B cell (primary cell): ENCODE data around the gene PROCA1. TPM values are rescaled to one million over a fixed set of nuclear protein-coding genes. Genes with fewer than 3 reads are reported as not detected.

ENCODE experiments used
- ATAC-seq: fragments of 200-7000 bp; cut with Tn5 transposase; one replicate; pipeline ENCODE4 v1.10.0; 2021; ENCODE audit warnings: low read depth, mild to moderate bottlenecking, moderate number of reproducible peaks, moderate library complexity
- CTCF ChIA-PET: fragments of 350-600 bp; sonication (Branson Sonifier 250); formaldehyde crosslinking; loops from one replicate; lab custom pipeline; 2021; ENCODE audit warnings: antibody characterized with exemption, inconsistent platforms; lab: Charles Lee
- POLR2A ChIA-PET: fragments of 350-600 bp; sonication (Branson Sonifier 250); formaldehyde crosslinking; loops from one replicate; lab custom pipeline; 2021; ENCODE audit warnings: antibody characterized with exemption; lab: Charles Lee
- DNase-seq: peaks from one replicate; pipeline ENCODE4 v3.0.0; 2013
- H2AFZ ChIP-seq: 2 replicates; pipeline ENCODE4 v1.6.1; 2012; ENCODE audit warnings: mild to moderate bottlenecking, low read depth, low read length; ENCODE audit not compliant: insufficient read depth, poor library complexity, severe bottlenecking
- H3K27ac ChIP-seq, 2 donors: 1 replicate in 1 of 2; 2 replicates in 1 of 2; pipeline ENCODE4 v1.5.1; 2012 to 2013; ENCODE audit warnings: low read length in 2 of 2, mild to moderate bottlenecking in 2 of 2, moderate library complexity in 1 of 2
- H3K27me3 ChIP-seq, 4 experiments: fragments of 200-600 bp in 1 of 4; sonication (generic) in 1 of 4; replicated peaks in 1 of 4; 1 replicate in 2 of 4; 2 replicates in 2 of 4; pipeline versions ENCODE4 v1.6.1 to v1.7.0; 2013 to 2016; ENCODE audit warnings: low read length in 3 of 4, mild to moderate bottlenecking in 2 of 4, mixed read lengths in 1 of 4, moderate library complexity in 1 of 4; ENCODE audit not compliant: insufficient read depth in 4 of 4, control insufficient read depth in 3 of 4; ENCODE audit errors: control extremely low read depth in 1 of 4
- H3K36me3 ChIP-seq, 2 experiments: replicated peaks in 1 of 2; 1 replicate in 1 of 2; 2 replicates in 1 of 2; pipeline versions ENCODE4 v1.6.1 to v1.7.1; 2013; ENCODE audit warnings: low read length in 1 of 2; ENCODE audit not compliant: insufficient read depth in 2 of 2, control insufficient read depth in 1 of 2; ENCODE audit errors: control extremely low read depth in 1 of 2, extremely low read depth in 1 of 2
- H3K4me1 ChIP-seq, 2 donors: fragments of 200-600 bp in 1 of 2; sonication (generic) in 1 of 2; 1 replicate in 1 of 2; 2 replicates in 1 of 2; pipeline versions ENCODE4 v1.5.1 to v1.6.1; 2013 to 2017; ENCODE audit warnings: low read length in 2 of 2; ENCODE audit not compliant: control insufficient read depth in 2 of 2, insufficient read depth in 2 of 2
- H3K4me2 ChIP-seq: replicated peaks from 2 replicates; pipeline ENCODE3; 2012; ENCODE audit warnings: mild to moderate bottlenecking, low read depth, low read length; ENCODE audit not compliant: poor library complexity, severe bottlenecking
- H3K4me3 ChIP-seq, 5 experiments: fragments of 200-600 bp in 1 of 5; sonication (generic) in 1 of 5; 1 replicate in 3 of 5; 2 replicates in 2 of 5; pipeline versions ENCODE4 v1.5.1 to v1.7.0; 2011 to 2016; ENCODE audit warnings: low read length in 4 of 5, mild to moderate bottlenecking in 4 of 5, low read depth in 2 of 5, control low read depth in 1 of 5, moderate library complexity in 1 of 5; ENCODE audit not compliant: insufficient read depth in 1 of 5; ENCODE audit errors: control extremely low read depth in 1 of 5, extremely low read depth in 1 of 5
- H3K79me2 ChIP-seq: fragments of 200-600 bp; sonication (generic); one replicate; pipeline ENCODE4 v1.6.0; 2016; ENCODE audit warnings: low read length; ENCODE audit not compliant: control insufficient read depth, insufficient read depth
- H3K9ac ChIP-seq: fragments of 200-600 bp; sonication (generic); 2 replicates; pipeline ENCODE4 v1.6.1; 2017; ENCODE audit warnings: mild to moderate bottlenecking, low read length, moderate library complexity
- H3K9me3 ChIP-seq, 3 donors: one replicate each; pipeline versions ENCODE4 v1.6.1 to v1.7.1; 2013; ENCODE audit warnings: low read length in 2 of 3; ENCODE audit not compliant: control insufficient read depth in 2 of 3, insufficient read depth in 1 of 3; ENCODE audit errors: control extremely low read depth in 1 of 3
- H4K20me1 ChIP-seq: 2 replicates; pipeline ENCODE4 v1.6.0; 2012; ENCODE audit warnings: mild to moderate bottlenecking, low read length; ENCODE audit not compliant: insufficient read depth, control insufficient read depth, poor library complexity, severe bottlenecking
- H3K27ac Mint-ChIP-seq: one replicate; pipeline ENCODE4 v1.8.0; 2021; ENCODE audit warnings: mixed read lengths
- H3K27me3 Mint-ChIP-seq: one replicate; pipeline ENCODE4 v1.8.0; 2021; ENCODE audit warnings: mixed read lengths
- H3K4me1 Mint-ChIP-seq: one replicate; pipeline ENCODE4 v1.8.0; 2021; ENCODE audit warnings: mixed read lengths
- H3K4me3 Mint-ChIP-seq: one replicate; pipeline ENCODE4 v1.8.0; 2021; ENCODE audit warnings: mixed read lengths
- H3K9me3 Mint-ChIP-seq: one replicate; pipeline ENCODE4 v1.8.0; 2022; ENCODE audit warnings: mixed read lengths; ENCODE audit not compliant: insufficient read depth
- EZH2 ChIP-seq: IDR thresholded peaks from 2 replicates; pipeline ENCODE4 v1.6.1; 2012; ENCODE audit warnings: borderline replicate concordance, low read depth, mild to moderate bottlenecking, moderate library complexity, low read length; ENCODE audit not compliant: insufficient read depth, poor library complexity, severe bottlenecking
- WGBS: methylation state at CpG from one replicate; pipeline ENCODE4 v1.1.5; 2013; ENCODE audit warnings: missing lambda C conversion rate; ENCODE audit not compliant: insufficient coverage; 5-methylcytosine and 5-hydroxymethylcytosine counted together
- intact Hi-C: fragments of 100-400 bp; cut with micrococcal nuclease; formaldehyde crosslinking; loops from one replicate; pipeline ENCODE4 v1.10.0; 2022
- polyA plus RNA-seq: library from polyadenylated mRNA; depleted of rRNA; stranded (reverse); fragments of >200 nt; gene quantifications from 2 replicates; pipeline ENCODE4 v1.2.3, GENCODE V29; 2012
- total RNA-seq, 2 donors: library from RNA; stranded (reverse); fragments of 120-200 nt in 1 of 2; gene quantifications; 1 replicate in 1 of 2; 2 replicates in 1 of 2; pipeline versions ENCODE4 v1.2.3 to v1.2.4, GENCODE V29; 2013 to 2022
- TF ChIP-seq, protein P1 (sequence below): fragments of 200-600 bp; IDR thresholded peaks from one replicate; pipeline ENCODE4 v1.8.0; 2022; ENCODE audit warnings: antibody characterized with exemption, mild to moderate bottlenecking

Gene PROCA1
- total and polyA plus RNA-seq, 2 donors (not counting 1 experiment from before 2014, with no cell fraction given): 7.4 to 26.8 TPM

DNA sequence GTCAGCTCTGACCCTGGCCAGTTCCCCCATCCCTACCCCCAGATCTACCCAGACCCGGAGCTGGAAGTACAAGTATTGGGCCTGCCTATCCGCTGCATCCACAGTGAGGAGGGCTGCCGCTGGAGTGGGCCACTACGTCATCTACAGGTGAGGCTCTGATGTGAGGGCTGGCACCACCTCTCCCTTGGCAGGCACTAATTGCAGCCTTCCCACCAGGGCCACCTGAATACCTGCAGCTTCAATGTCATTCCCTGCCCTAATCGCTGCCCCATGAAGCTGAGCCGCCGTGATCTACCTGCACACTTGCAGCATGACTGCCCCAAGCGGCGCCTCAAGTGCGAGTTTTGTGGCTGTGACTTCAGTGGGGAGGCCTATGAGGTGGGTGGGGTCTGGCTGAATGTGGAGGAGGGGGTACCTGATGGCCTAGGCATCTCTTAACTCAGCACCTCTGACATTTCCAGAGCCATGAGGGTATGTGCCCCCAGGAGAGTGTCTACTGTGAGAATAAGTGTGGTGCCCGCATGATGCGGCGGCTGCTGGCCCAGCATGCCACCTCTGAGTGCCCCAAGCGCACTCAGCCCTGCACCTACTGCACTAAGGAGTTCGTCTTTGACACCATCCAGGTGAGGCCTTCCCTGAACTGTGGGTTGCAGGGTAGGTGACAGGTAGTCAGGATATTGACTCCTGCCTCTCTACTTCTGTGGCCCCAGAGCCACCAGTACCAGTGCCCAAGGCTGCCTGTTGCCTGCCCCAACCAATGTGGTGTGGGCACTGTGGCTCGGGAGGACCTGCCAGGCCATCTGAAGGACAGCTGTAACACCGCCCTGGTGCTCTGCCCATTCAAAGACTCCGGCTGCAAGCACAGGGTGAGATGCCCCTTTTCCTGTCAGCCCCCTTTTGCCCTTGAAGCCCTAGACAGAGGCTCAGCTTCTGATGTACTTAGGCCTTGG lies 36.4 kb upstream of the PROCA1 start:
- intact Hi-C loops: no loop called here
- peak overlapping the region; percentile 30 for H3K4me3 Mint-ChIP-seq
- DNase-seq (peak; percentile 36), ATAC-seq (no peak)
- Histone ChIP-seq H3K9ac (no peak overlapping the region), H3K4me3 (no peak overlapping the region), H2AFZ (no peak overlapping the region), H3K4me2 (no peak overlapping the region), H3K4me1 (peaks cover 40 to 45% of the 10 kb centered on the region in 2 donors), H3K79me2 (peaks cover 67% of the 10 kb centered on the region), H3K27me3 (no peaks in the 10 kb centered on the region), H3K27ac (peak overlapping the region in 1 of 2 donors; percentile 15), H4K20me1 (peaks cover 84% of the 10 kb centered on the region), H3K36me3 (peaks cover 0 to 63% of the 10 kb centered on the region in 2 experiments), H3K9me3 (no peaks in the 10 kb centered on the region)
- peak overlapping the region; percentile 82 for H3K27ac Mint-ChIP-seq
- no peak for TF ChIP-seq EZH2
- TF ChIP-seq, protein P1, sequence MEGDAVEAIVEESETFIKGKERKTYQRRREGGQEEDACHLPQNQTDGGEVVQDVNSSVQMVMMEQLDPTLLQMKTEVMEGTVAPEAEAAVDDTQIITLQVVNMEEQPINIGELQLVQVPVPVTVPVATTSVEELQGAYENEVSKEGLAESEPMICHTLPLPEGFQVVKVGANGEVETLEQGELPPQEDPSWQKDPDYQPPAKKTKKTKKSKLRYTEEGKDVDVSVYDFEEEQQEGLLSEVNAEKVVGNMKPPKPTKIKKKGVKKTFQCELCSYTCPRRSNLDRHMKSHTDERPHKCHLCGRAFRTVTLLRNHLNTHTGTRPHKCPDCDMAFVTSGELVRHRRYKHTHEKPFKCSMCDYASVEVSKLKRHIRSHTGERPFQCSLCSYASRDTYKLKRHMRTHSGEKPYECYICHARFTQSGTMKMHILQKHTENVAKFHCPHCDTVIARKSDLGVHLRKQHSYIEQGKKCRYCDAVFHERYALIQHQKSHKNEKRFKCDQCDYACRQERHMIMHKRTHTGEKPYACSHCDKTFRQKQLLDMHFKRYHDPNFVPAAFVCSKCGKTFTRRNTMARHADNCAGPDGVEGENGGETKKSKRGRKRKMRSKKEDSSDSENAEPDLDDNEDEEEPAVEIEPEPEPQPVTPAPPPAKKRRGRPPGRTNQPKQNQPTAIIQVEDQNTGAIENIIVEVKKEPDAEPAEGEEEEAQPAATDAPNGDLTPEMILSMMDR: no peak
- peaks cover 47% of the 10 kb centered on the region for H3K4me1 Mint-ChIP-seq
- ChIA-PET POLR2A (interaction anchor here (1.3 to 16.2 kb wide), 2 partner anchors 19 to 29 kb away, joined by 5 to 511 read pairs; partner anchors contain the start of genes NEK8, RPL23A and TLCD1), CTCF (interaction anchor here (0.7 to 18.9 kb wide), 8 partner anchors 8 to 168 kb away, joined by 3 to 1020 read pairs (median 8); partner anchors contain the start of genes DHRS13, NEK8, RPL23A and TLCD1)
- H3K9me3 Mint-ChIP-seq: no peaks in the 10 kb centered on the region
- over 99% methylated on average over 17 of the region's 18 CpGs for WGBS
- H3K27me3 Mint-ChIP-seq: no peaks in the 10 kb centered on the region
